Medulla oblongata (tissue), 1 donor: ENCODE results near the gene PRDM5.

Experiments
- DNase-seq: peaks from one replicate; pipeline ENCODE4 v3.0.0-alpha.2; 2015; ENCODE audit errors: extremely low spot score

The PRDM5 gene

DNA sequence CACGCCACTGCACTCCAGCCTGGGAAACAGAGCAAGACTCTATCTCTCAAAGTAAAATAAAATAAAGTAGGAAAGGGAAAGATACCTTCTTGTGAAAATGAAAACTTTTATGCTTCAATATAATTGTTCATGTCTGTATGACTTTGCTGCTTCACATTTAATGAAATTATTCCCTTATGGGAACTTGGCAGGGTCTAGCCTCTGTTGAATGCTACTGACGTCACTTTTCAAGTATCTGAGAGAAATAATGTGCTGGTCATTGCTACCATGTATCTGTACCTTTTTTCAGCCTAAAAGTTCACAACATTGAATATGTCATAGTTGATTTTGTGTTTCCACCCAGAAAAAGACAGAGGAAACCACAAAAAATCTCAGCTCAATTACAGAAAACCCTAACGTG lies 65.2 kb downstream of the PRDM5 start:
- DNase-seq, result no peak

DNA sequence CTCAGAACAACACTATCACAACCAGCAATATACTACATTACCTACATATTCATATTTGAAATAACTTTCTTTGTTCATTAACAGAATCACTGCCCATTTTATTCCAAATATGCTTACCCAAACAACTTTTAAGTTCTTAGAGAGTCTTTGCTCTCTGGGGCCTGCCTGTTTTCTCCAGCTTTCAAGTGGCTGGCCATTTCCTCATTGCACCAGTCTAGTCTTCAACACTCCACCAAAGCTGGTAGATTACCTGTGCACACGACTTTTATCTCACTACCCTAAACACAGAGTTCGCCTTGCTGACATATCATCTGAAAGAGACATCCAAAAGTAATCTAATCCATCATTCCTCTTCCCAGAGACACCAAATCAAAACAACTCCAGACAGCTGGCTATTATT lies 66.2 kb downstream of the PRDM5 start:
- no peak for DNase-seq

DNA sequence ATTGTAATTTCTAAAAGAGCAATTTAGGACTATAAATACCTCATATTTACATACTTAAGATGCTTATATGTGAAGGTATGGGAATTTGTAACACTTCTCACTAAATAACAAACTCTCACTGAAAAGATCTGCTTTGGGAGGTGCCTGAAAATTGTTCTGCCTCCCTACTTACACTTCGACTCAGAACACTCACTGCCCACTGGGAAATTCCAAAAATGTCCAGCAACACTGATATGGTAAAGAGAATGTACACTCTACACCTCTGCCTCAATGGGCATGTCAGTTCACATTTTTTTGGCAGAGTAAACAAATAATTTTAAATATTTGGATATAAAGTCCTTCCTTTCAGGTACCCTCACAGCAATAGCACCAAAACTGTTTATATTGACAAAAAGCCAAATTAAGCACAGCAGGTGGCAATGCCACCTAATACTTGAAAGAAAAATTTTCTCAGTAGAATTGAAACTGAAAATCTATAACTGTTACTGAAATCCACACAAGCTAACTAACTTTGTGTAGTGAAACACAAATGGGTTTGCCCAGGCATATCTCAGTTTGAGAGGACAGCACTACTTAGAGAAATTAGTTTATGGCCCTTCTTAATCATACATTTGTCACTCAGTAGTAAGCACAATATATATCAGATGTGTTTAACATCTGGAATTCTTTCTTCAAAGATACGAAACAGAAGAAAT lies 67.1 kb downstream of the PRDM5 start:
- no peak for DNase-seq

DNA sequence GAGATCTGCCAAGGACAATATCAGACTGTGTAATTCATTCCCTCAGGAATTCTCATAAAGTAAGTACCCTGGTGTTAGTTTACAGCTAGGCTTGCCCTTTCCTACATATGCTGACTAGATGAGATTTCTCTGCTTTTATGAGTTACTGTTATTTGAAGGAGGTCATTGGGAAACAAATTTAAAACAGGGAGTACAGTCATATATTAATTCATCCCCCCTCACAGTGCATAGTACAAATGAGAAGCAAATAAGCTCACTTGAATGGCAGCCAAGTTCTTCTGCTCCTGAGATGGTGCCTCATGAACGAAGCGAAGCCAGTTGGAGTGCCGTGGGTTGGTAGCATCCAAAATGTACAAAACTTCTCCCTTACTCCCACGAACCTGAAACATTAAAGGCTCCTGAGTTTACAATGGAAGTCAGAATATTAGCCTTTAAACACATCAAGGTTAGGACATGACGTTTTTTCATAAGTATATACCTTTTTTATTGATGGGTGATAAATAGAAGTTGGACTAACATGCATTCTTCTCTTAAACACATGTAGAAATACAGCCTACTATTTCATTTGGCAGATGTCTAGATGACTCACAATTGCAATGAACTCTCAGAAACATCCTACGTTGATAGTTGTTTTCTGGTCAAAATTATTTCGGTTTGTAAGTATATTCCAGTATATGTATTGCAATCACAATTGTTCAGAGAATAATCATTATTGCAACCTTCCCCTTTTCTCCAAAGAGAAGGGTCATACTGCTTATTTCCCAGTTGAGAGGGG lies 69.2 kb downstream of the PRDM5 start:
- DNase-seq, result no peak

DNA sequence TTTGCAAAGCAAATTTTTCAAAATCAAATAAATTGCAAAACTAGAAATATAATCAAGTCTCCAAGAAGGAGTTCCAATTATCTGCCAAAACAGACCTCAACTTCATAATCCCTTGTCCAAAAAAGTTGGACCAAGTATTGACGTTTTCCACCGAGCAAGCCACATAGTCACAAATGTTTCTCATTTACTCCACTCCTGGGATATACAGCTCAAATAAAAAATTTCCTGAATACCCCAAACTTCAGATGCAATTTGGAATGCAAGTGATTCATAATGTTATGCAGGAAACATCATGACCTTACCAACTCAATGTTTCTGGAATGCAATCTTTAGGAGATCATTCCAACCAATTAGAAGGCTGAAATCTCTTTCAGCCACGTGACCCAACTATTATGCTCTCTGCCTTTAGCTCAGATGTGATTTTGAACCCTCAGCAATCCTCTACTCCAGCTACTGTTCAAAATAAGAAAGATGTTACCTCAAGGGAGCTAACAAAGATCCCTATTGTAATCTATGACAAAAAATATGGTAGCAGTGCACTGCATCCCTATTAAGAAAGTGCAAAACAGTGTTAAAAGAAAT lies 72.4 kb downstream of the PRDM5 start:
- no peak for DNase-seq

DNA sequence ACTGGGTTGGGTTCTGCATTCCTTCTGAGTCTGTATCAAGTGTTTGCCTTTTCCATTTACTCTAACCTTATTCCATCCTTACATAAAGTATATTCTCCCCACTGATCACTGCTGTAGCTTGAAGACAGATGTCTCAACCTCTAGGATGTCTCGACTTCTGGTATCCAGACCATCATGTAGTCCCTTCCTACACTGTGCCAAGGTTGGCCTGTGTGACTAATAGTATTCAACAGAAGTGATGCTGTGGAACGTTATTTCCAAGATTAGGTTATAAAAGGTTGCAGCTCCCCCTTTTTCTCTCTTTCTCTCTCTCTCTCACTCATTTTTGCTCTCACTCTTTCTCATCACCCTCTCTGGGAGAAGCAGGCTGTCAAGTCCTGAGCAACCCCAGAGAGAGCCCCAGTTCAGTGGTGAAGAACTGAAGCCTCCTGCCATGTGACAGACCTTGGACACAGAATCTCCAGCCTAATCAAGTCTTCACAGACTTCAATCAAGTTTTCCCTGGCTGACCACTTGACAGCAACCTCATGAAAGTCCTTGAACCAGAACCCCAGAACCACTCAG lies 75.4 kb downstream of the PRDM5 start:
- DNase-seq, result no peak

DNA sequence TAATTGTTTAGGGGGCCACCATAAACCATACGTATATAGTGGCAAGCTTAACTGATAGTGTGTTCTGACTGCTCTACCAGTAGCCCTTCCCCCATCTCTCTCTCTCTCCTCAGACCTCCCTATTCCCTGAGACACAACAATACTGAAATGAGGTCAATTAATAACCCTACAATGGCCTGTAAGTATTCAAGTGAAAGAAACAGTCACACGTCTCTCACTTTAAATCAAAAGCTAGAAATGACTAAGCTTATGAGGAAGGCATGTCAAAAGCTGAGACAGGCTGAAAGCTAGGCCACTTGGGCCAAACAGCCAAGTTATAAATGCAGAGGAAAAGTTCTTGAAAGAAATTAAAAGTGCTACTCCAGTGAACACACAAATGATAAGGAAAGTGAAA lies 78.0 kb downstream of the PRDM5 start:
- DNase-seq, result no peak

DNA sequence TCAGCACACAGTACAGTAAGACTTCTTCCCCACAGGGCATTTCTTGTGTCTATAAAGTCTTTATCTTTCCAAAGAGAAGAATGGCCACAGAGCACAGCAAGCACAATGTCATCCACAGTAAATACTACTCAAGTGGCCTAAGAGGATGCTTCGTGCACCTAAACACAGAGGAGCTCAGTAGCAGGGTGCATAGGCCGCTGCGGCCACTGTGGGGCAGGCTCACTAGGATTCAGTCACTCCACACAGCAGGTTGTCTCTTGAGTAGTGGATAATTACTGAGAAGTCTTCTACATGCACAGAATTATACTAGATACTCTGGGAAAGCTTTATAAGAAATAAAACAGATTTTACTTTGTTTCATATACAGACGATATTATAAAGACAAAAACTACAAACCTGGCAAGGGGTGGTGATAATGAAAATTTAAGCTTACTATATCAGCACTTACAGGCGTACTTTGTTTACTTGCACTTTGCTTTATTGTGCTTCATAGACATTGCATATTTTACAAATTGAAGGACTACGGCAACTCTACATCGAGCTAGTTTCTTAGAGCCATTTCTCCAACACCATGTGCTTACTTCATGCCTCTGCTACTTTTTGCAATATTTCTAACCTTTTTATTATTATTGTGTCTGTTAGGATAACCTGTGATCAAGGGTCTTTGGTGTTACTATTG lies 78.5 kb downstream of the PRDM5 start:
- peak; percentile 22 for DNase-seq

DNA sequence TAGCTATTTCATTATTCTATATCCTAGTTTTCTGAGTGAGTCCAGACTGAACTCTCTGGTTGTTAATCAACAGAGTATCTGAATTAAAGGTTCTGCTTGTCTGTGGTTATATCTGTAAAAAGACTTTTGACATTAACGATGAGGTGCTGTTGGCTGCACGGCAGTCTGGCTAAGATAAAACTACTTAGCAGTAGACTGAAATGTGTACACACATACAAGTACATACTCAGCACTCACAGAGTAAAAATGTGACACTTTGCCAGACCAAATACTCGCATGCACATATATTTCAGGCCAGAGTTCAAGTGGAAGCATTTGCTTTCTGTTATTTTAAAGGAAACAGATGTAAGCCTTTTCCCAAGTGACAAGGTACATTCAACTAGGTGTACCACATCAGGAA lies 80.5 kb downstream of the PRDM5 start:
- no peak for DNase-seq

DNA sequence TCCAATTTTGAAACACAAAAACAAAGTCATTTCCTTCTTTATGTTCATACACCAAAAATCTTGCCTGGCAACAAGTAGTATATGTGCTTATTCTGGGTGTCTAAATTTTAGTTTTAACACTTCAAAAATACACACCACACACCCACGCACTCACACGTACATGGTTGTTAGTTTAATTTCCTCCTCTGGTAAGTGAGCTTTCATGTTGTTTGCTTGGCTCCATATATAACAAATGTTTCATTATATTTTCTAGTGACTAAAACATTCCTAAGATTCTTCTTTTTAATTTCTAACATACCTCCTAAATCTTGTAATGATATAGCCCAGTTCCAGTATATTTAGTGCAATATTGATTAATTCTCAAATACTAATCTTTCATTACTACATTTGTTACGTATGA lies 80.9 kb downstream of the PRDM5 start:
- DNase-seq, result no peak

DNA sequence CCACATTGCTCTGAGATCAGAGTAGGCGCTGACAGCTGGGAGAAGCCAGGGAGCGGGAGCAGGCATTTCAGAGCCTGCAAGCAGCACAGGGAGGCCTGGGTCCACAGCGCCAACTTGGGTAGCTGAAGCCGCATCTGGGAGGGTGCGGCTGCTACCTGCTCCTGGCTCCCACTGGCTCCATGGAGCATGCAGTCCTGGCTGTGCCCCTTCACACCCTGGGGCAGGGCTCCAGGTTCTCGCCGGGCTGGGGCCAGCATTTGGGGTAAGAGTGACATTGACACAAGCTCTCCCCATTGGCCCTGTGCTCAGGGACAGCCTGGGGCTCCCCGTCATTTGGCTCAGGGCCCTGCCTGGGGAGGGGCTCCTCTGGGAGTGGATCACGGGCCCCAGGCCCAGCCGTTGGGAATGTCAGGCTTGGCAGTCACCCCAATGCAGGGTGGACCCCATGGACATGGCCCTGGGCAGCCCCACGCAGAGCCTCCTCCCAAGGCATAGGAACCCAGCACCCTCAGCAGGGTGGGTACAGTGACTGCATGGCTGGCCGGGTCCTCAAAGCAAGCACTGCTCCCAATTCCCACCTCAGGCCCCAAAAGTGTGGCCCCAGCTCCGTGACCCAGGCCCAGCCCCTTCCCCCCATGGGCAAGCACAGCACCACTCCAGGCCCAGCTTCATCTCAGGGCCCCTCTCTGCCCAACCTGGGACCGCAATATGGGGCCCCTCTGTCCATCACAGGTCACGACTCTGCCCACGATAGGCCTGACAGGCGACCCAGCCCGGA lies 82.4 kb downstream of the PRDM5 start:
- DNase-seq, result no peak

DNA sequence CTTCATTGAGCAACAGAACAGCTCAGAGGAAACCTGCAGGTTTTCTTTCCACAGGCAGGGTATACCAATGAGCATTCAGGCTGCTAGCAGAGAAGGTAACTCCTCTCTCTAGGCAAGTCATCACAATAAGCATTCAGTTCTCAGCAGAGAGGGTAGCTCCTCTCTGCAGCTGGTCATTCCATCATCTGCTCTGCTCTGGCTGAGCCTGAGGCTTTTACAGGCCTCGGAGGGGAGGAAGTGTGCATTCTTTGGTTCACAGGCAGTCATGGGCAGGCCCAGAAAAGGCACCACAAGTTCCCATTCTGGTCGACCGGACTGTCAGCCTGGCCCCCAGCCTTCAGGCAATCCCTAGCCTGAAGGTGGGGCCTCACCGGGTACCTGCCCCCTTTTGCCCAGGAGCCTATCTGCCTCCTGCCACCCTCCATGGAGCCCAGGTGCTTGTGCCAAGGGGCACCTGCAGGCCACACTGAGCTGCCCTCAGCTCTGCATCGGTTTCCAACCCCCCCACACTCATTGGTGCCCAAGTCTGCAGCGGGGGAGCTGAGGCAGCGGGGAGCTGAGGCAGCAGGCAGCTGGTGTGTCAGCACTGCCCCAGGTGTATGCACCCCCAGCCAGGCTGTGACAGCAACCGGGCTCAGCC lies 83.1 kb downstream of the PRDM5 start:
- no peak for DNase-seq

DNA sequence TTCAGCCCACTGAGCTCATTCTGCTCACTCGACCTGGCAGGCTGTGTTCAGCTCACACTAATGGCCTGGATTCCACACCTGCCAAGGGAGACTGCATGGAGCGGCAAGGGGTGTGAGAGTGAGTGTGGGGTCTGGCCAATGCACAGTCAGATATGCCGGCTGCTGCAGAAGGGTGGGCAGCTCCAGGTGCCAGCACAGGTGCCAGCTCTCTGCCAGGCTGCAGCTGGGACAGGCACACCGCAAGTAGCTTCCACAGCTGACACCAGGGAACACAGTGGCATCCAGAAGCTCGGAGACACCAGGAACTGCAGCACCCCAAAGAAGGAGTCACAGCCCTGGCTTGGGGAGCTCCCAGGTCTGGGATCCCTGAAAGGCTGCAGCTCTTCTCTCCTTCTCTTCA lies 83.7 kb downstream of the PRDM5 start:
- DNase-seq, result no peak

DNA sequence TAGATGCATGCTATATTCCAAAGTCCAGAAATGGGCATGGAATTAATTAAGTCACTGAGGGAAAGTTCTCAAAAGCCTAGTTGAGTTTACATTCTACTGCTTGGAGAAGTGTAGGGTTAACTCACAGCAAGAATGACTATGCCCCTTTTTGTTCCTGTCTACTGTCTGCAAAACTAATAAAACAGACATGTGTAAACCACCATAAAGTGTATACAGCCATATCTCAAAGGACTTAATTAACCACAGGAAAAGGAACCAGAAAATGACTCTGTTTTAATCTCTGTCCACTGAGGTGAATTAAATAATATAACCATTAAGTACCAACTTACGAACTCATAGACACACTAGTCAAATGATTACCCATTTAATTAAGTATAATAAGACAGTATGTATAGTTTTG lies 84.9 kb downstream of the PRDM5 start:
- no peak for DNase-seq

DNA sequence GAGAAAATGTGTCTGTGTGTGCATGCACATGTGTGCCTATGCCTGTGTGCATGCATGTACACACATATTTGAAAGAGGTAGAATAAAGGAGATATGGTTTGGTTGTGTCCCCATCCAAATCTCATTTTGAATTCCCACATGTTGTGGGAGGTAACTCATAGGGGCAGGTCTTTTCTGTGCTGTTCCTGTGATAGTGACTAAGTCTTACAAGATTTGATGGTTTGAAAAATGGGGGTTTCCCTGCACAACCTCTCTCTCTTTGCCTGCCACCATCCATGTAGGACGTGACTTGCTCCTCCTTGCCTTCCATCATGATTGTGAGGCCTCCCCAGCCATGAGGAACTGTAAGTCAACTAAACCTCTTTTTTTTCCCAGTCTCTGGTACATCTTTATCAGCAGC lies 87.2 kb downstream of the PRDM5 start:
- no peak for DNase-seq

DNA sequence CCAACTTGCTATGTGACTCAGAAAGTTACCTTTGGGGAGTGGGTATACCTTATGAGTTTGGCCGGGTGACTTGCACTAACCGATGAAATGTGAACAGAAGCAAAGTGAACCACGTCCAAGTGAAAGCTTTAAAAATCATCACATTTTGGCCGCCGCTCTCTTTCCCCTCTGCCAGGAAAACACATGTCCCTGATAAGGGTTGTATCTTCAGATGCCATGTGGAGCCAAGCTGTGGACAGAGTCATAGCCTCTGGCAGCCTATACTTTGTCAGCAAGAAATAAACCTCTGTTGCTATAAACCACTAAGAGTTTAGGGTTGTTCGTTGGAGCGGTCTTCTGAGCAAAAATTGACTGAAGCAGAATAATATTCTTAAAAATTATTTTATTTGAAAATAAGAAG lies 92.3 kb downstream of the PRDM5 start:
- no peak for DNase-seq

DNA sequence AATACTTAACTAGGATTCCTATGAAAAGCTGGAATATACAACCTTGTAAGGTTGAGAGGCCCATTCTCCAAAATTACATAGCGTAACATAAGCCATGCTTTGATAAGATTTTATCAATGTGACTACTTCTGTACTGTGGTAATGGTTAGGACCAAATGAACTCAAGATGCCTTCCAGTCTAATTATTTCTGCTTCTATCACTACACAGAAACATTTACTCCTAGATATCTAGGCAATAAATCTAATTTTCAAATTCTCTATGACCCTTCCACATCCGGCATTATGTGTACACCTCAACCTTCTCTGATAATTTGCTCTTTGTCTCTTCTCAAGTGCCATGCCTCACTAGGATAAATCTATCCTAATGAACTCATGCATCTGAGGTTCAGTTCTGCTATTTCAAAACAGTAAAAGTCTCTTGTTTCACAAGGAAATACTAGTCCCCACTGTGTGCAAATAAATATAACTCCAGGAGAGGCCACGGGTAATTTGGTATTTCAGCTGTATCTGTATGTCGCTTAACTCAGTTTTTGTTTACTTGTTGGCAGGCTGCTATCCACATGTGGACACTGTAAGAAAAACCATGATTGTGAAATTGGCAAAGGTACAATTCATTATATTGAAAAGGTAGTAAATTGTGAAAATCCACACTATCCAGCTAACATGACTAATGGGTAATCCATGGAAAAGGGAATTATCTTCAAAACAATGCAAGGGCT lies 93.3 kb downstream of the PRDM5 start:
- DNase-seq, result no peak

DNA sequence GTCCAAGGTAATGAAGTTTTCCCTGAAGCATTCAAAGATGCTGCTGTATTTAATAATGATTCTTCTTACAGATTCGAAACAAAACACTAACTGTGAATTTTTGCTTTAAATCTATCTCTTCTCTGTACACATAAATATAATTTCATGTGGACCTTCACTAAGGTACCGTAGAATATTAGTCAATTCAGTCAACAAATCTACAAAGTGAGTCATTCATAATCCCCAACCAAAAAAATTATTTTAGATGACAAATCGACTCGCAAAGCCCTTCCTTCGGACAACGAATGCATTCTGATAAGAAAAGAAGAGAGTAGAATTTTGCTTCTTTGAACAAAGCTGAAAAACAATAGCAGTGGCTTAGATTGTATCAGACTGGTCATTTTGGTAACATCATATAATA lies 95.7 kb downstream of the PRDM5 start:
- DNase-seq, result no peak

DNA sequence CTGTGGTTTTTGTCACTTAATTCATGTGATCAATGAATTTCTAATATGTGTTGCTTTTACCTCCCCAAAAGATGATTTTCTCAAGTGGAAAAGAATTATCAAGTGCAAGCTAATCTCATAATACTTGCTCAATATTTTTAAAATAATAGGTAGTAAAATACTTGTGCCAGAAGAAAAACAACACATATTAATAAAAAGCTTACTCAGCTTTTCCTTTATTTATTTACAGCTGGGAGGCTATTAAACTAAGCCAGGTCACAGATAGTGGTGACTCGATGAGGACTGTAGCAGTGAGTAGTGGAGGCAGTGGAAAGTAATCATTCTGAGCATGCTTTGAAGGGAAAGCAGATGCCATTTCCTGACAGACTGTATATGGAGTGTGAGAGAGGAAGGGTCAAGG lies 96.1 kb downstream of the PRDM5 start:
- DNase-seq, result no peak

DNA sequence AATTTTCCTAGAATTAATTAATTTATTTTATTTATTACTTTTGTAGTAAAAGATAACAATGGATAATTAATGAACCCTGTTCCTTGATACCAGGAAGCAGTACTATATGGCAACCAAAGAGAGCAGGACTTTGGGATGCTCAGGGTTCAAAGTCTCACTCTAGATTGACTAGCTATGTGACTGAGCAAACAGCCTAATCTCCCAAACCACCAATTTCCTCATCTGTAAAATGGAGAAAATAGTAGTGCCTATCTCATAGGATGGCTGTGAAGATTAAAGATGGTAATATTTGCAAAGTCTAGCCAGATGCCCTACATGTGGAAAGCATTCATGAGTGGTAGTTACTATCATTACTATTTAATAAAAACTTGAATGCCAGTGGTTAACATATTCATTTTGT lies 97.6 kb downstream of the PRDM5 start:
- no peak for DNase-seq
